Psoas muscle (tissue), 8 donors: ENCODE data around the gene ITGB3. TPM values are rescaled to one million over a fixed set of nuclear protein-coding genes. Genes with fewer than 3 reads are reported as not detected.

Source experiments
- ATAC-seq, 4 donors: fragments of 200-7000 bp; cut with Tn5 transposase; one replicate each; pipeline ENCODE4 v1.9.1; 2020; ENCODE audit warnings: moderate library complexity in 3 of 4, mild to moderate bottlenecking in 2 of 4
- DNase-seq, 2 donors: peaks; one replicate each; pipeline ENCODE4 v3.0.0-alpha.2; 2020
- H3K27ac ChIP-seq: fragments of 200-600 bp; one replicate; pipeline ENCODE4 v1.8.0; 2022
- H3K27me3 ChIP-seq, 3 donors: fragments of 200-600 bp in 1 of 3; one replicate each; pipeline versions ENCODE4 v1.6.1 to v1.8.0; 2013 to 2022; ENCODE audit warnings: low read length in 2 of 3, mild to moderate bottlenecking in 2 of 3, moderate library complexity in 1 of 3; ENCODE audit not compliant: insufficient read depth in 3 of 3
- H3K36me3 ChIP-seq, 2 donors: fragments of 200-600 bp in 1 of 2; one replicate each; pipeline versions ENCODE4 v1.6.1 to v1.8.0; 2013 to 2022; ENCODE audit warnings: low read depth in 1 of 2, mild to moderate bottlenecking in 1 of 2, moderate library complexity in 1 of 2; ENCODE audit not compliant: insufficient read depth in 1 of 2
- H3K4me1 ChIP-seq: fragments of 200-600 bp; one replicate; pipeline ENCODE4 v1.8.0; 2022
- H3K4me3 ChIP-seq: fragments of 200-600 bp; one replicate; pipeline ENCODE4 v1.8.0; 2022; ENCODE audit warnings: mild to moderate bottlenecking
- H3K9me3 ChIP-seq: fragments of 200-600 bp; one replicate; pipeline ENCODE4 v1.8.0; 2022
- CTCF ChIP-seq: fragments of 200-600 bp; IDR thresholded peaks from one replicate; pipeline ENCODE4 v1.8.0; 2022; ENCODE audit warnings: antibody characterized with exemption
- WGBS, 3 donors: extraction: QIAGEN DNeasy Blood & Tissue Kit; methylation state at CpG; one replicate each; pipeline versions ENCODE4 v1.1.6 to v1.1.7; 2013; 5-methylcytosine and 5-hydroxymethylcytosine counted together
- intact Hi-C, 2 donors: fragments of 100-400 bp; cut with DNase I; formaldehyde crosslinking; loops; one replicate each; pipeline versions ENCODE4 v1.11.0 to v1.14.2; 2022
- polyA plus RNA-seq, 3 donors: library from polyadenylated mRNA; stranded (reverse); fragments of 200-250 nt; gene quantifications; one replicate each; pipeline ENCODE4 v1.2.3, GENCODE V29; 2013
- total RNA-seq, 4 donors: library from RNA; stranded (reverse); fragmentation: NEBNext Ultra II Directional in 2 of 4; extraction: Animal tissue kit (Norgen Biotek cat#: 25700) in 2 of 4; gene quantifications; one replicate each; pipeline versions ENCODE4 v1.2.1 to v1.2.4, GENCODE V29; 2021 to 2023
- donor health status: healthy with polysubstance abuse.
- donor health status: DM: no; HTN: no; CAD: no; lungs with moderate emphysema.
- donor health status: Bipolar disorder and iron deficiency.
- donor health status: healthy.
- donor health status: DM: yes; HTN: yes; CAD: no.
- donor health status: DM: no; HTN: no; CAD: no.
- donor health status: DM: no; HTN: no; CAD: no.
- donor health status: DM: yes; HTN: yes; CAD: no.

ITGB3 gene
- total and polyA plus RNA-seq, 7 donors: 0.32 to 5.4 (median 1.5) TPM

GRCh38 chr17:47239967-47240651 is 13.5 kb upstream of the ITGB3 start:
- H3K36me3 ChIP-seq: no peaks in the 10 kb centered on the region
- peak overlapping the region; percentile 79 for H3K27ac ChIP-seq
- no peaks in the 10 kb centered on the region for H3K9me3 ChIP-seq
- WGBS, 3 donors: 27 to 44% (median 33%) methylated on average over 3 of the region's 3 CpGs
- H3K4me3 ChIP-seq: no peak overlapping the region
- TF ChIP-seq CTCF: no peak
- H3K27me3 ChIP-seq: no peaks in the 10 kb centered on the region
- ATAC-seq (peak; percentile 87 to 97 (median 92)), DNase-seq (peak; percentile 79 to 84)
- intact Hi-C loops: loop anchor here in 1 of 2 donors (5.0 kb wide), 1 partner anchor 57 kb away; no protein-coding TSS in a partner anchor
- H3K4me1 ChIP-seq: peaks cover 13% of the 10 kb centered on the region

GRCh38 chr17:47240806-47241205 is 12.8 kb upstream of the ITGB3 start:
- no peak for ATAC-seq
- H3K27me3 ChIP-seq: no peaks in the 10 kb centered on the region
- H3K4me3 ChIP-seq: no peak overlapping the region
- no peaks in the 10 kb centered on the region for H3K9me3 ChIP-seq
- TF ChIP-seq CTCF: no peak
- intact Hi-C loops: no loop called here
- no peak for DNase-seq
- no peak overlapping the region for H3K27ac ChIP-seq
- peaks cover 13% of the 10 kb centered on the region for H3K4me1 ChIP-seq
- H3K36me3 ChIP-seq: no peaks in the 10 kb centered on the region
- WGBS, 3 donors: 73 to 80% (median 77%) methylated on average over 3 of the region's 3 CpGs

GRCh38 chr17:47242648-47243047 is 11.0 kb upstream of the ITGB3 start:
- WGBS, 3 donors: 95 to 98% (median 96%) methylated on average over 2 of the region's 2 CpGs
- DNase-seq (no peak), ATAC-seq (no peak)
- Histone ChIP-seq H3K36me3 (no peaks in the 10 kb centered on the region), H3K27me3 (no peaks in the 10 kb centered on the region), H3K4me1 (peaks cover 13% of the 10 kb centered on the region), H3K27ac (no peak overlapping the region), H3K9me3 (no peaks in the 10 kb centered on the region), H3K4me3 (no peak overlapping the region)
- intact Hi-C loops: no loop called here
- TF ChIP-seq CTCF: no peak

- H3K4me3 ChIP-seq: no peak overlapping the region
- WGBS, 3 donors: 86 to 91% (median 88%) methylated on average over 9 of the region's 9 CpGs
- ATAC-seq (no peak), DNase-seq (no peak)
- intact Hi-C loops: no loop called here
- no peaks in the 10 kb centered on the region for H3K27me3 ChIP-seq
- H3K4me1 ChIP-seq: peaks cover 13% of the 10 kb centered on the region
- no peaks in the 10 kb centered on the region for H3K36me3 ChIP-seq
- TF ChIP-seq CTCF: no peak
- H3K9me3 ChIP-seq: no peaks in the 10 kb centered on the region
- no peak overlapping the region for H3K27ac ChIP-seq
These were observed 9.7 kb upstream of the ITGB3 start for GRCh38 chr17:47243737-47244598.
